Vagina (tissue), 2 donors: ENCODE results near the gene NPAS2.

ENCODE experiments used
- POLR2A ChIP-seq, 2 donors: fragments of 450-650 bp; IDR thresholded peaks; one replicate each; pipeline ENCODE4 v1.6.1; 2017; ENCODE audit warnings: antibody characterized with exemption in 2 of 2, mild to moderate bottlenecking in 2 of 2, moderate library complexity in 2 of 2
- POLR2AphosphoS5 ChIP-seq, 2 donors: sonication (generic); formaldehyde crosslinking; IDR thresholded peaks; one replicate each; pipeline ENCODE4 v1.9.0; 2017; ENCODE audit warnings: antibody characterized with exemption in 2 of 2, mild to moderate bottlenecking in 2 of 2, low read depth in 1 of 2; ENCODE audit not compliant: insufficient read depth in 1 of 2
- TF ChIP-seq, protein P1 (sequence below), 3 experiments: fragments of 450-650 bp in 2 of 3; fragments of 200-600 bp in 1 of 3; sonication (generic) in 1 of 3; IDR thresholded peaks; one replicate each; pipeline ENCODE4 v1.5.1; 2017 to 2019; ENCODE audit warnings: antibody characterized with exemption in 3 of 3, mild to moderate bottlenecking in 2 of 3, moderate library complexity in 2 of 3

DNA sequence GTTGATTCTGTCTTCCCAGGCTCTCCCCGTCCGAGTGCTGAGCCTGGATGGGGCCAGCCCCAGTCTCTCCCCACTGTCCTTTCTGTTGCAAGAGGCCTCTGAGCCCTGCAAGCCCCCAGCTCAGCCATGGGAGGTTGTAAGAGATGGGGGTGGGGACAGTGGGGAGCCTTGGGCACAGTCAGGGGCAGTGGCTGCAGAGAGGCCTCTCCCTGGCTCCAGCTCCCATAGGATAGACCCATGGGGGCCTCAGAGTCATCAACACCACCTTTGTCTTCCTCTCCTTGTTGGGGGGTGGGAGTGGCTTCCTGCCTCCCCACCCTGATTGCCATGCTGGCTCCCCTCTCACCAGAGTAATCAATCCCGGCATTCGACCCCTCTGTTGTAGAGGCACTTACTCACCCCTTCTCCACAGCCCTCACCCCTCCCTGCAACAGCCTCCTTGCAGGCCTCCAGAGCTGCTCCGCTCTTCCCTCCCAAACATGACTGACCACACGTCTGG, 37.5 kb upstream of the NPAS2 start:
- TF ChIP-seq, protein P1, sequence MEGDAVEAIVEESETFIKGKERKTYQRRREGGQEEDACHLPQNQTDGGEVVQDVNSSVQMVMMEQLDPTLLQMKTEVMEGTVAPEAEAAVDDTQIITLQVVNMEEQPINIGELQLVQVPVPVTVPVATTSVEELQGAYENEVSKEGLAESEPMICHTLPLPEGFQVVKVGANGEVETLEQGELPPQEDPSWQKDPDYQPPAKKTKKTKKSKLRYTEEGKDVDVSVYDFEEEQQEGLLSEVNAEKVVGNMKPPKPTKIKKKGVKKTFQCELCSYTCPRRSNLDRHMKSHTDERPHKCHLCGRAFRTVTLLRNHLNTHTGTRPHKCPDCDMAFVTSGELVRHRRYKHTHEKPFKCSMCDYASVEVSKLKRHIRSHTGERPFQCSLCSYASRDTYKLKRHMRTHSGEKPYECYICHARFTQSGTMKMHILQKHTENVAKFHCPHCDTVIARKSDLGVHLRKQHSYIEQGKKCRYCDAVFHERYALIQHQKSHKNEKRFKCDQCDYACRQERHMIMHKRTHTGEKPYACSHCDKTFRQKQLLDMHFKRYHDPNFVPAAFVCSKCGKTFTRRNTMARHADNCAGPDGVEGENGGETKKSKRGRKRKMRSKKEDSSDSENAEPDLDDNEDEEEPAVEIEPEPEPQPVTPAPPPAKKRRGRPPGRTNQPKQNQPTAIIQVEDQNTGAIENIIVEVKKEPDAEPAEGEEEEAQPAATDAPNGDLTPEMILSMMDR (IDR thresholded peaks at IDR 0.05) = no peak
- TF ChIP-seq POLR2A (IDR thresholded peaks at IDR 0.05) (no peak), POLR2AphosphoS5 (IDR thresholded peaks at IDR 0.05; ENCODE audit: insufficient read depth in 1 of 2, low read depth in 1 of 2) (no peak)
